Tibial artery (tissue), 4 donors: Measurements from ENCODE around the gene TSPAN4.

ENCODE experiments used
- DNase-seq, 2 donors: peaks; one replicate each; pipeline ENCODE4 v3.0.0-alpha.2; 2019
- H3K27ac ChIP-seq, 2 donors: fragments of 200-600 bp; sonication (generic) in 1 of 2; 1 replicate in 1 of 2; 2 replicates in 1 of 2; pipeline ENCODE4 v1.5.1; 2018 to 2019; ENCODE audit warnings: mild to moderate bottlenecking in 1 of 2
- H3K27me3 ChIP-seq, 2 donors: fragments of 200-600 bp; sonication (generic) in 1 of 2; one replicate each; pipeline versions ENCODE4 v1.5.1 to v1.6.0; 2016 to 2019
- H3K36me3 ChIP-seq, 3 donors: fragments of 200-600 bp; sonication (generic) in 2 of 3; one replicate each; pipeline ENCODE4 v1.5.1; 2016 to 2019; ENCODE audit warnings: mild to moderate bottlenecking in 2 of 3
- H3K4me1 ChIP-seq, 4 donors: fragments of 200-600 bp; sonication (generic) in 2 of 4; 1 replicate in 3 of 4; 2 replicates in 1 of 4; pipeline ENCODE4 v1.5.1; 2016 to 2019
- H3K4me3 ChIP-seq, 2 donors: fragments of 200-600 bp; sonication (generic) in 1 of 2; 1 replicate in 1 of 2; 2 replicates in 1 of 2; pipeline ENCODE4 v1.5.1; 2018 to 2019; ENCODE audit warnings: mild to moderate bottlenecking in 2 of 2
- H3K9me3 ChIP-seq, 3 donors: fragments of 200-600 bp; sonication (generic) in 1 of 3; one replicate each; pipeline ENCODE4 v1.5.1; 2016 to 2019
- intact Hi-C: fragments of 100-400 bp; cut with DNase I; formaldehyde crosslinking; loops from one replicate; pipeline ENCODE4 v1.15.0; 2023; ENCODE audit warnings: low total_unique reads
- TF ChIP-seq, protein P1 (sequence below), 2 experiments: fragments of 200-600 bp in 1 of 2; fragments of 450-650 bp in 1 of 2; IDR thresholded peaks; one replicate each; pipeline ENCODE4 v1.5.1; 2017 to 2019; ENCODE audit warnings: antibody characterized with exemption in 2 of 2, mild to moderate bottlenecking in 1 of 2, moderate library complexity in 1 of 2

The TSPAN4 gene

DNA sequence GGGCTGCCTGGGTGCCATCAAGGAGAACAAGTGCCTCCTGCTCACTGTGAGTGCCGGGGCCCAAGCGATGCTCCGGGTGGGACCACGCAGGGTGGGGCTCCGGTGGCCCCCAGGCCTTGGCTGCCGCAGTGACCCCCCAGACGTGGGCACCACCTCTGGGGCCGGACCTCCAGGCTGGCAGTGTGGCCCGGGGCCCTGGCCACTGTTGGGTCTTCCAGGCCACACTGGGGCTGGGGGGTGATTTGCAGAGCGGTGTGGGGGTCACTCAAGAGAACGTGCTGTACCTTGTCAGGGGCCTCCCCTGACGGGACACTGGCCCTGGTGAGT, 20.0 kb downstream of the TSPAN4 start:
- TF ChIP-seq, protein P1, sequence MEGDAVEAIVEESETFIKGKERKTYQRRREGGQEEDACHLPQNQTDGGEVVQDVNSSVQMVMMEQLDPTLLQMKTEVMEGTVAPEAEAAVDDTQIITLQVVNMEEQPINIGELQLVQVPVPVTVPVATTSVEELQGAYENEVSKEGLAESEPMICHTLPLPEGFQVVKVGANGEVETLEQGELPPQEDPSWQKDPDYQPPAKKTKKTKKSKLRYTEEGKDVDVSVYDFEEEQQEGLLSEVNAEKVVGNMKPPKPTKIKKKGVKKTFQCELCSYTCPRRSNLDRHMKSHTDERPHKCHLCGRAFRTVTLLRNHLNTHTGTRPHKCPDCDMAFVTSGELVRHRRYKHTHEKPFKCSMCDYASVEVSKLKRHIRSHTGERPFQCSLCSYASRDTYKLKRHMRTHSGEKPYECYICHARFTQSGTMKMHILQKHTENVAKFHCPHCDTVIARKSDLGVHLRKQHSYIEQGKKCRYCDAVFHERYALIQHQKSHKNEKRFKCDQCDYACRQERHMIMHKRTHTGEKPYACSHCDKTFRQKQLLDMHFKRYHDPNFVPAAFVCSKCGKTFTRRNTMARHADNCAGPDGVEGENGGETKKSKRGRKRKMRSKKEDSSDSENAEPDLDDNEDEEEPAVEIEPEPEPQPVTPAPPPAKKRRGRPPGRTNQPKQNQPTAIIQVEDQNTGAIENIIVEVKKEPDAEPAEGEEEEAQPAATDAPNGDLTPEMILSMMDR (IDR thresholded peaks at IDR 0.05): no peak
- DNase-seq: no peak

DNA sequence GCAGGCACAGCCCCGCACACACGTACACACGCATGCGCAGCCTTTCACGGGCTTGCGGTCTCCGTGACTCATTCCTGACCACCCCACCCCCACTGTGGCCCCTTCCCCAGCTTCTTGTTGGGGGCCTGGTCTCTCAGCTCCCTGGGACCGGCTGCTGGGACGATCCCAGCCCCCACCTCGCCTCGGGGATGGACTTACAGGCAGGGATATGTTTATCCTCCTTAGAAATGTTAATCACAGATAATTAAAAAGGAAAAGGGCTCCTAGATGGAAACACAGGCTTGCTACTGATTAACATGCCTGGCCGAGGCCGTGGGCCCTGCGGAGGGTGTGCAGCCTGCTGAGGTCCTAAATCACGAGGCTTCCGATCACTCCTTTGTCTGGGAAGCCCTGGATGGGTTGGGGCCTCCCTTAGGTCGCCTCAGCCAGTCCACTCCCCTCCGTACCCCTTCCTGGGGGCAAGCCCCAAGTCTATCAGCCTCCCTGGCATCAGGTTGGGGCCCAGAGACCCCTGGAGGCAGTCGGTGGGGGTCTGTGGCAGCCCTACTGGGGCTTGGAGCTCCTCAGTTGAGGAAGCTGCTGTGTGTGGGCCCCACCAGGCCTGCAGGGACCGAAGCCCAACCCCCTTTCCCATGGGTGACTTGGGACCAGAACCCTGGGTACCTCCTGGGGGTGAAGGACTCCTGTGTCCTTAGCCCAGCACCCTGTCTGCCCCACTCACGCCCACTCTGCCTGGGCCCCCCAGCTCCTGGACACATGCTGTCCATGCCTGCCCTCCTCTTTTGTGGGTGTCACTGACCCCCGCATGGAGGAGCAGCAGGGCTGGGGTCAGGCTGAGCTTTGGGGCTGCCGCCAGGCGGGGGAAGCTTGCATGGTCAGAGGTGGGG, 20.6 kb downstream of the TSPAN4 start:
- Histone ChIP-seq H3K4me1 (peaks cover 0 to 32% (median 10%) of the 10 kb centered on the region in 4 donors), H3K27me3 (no peaks in the 10 kb centered on the region), H3K9me3 (no peaks in the 10 kb centered on the region), H3K36me3 (peaks cover 0 to 59% (median 40%) of the 10 kb centered on the region in 3 donors), H3K4me3 (no peak overlapping the region), H3K27ac (no peak overlapping the region)
- TF ChIP-seq, protein P1 (IDR thresholded peaks at IDR 0.05): no peak
- intact Hi-C loops: no loop called here
- DNase-seq: no peak

More for the DNA sequence above, 20.0 kb downstream of the TSPAN4 start:
- Histone ChIP-seq H3K27me3 (no peaks in the 10 kb centered on the region), H3K27ac (no peak overlapping the region), H3K36me3 (peaks cover 0 to 53% (median 40%) of the 10 kb centered on the region in 3 donors), H3K4me1 (peaks cover 0 to 32% (median 10%) of the 10 kb centered on the region in 4 donors), H3K9me3 (no peaks in the 10 kb centered on the region), H3K4me3 (no peak overlapping the region)
- intact Hi-C loops: no loop called here

DNA sequence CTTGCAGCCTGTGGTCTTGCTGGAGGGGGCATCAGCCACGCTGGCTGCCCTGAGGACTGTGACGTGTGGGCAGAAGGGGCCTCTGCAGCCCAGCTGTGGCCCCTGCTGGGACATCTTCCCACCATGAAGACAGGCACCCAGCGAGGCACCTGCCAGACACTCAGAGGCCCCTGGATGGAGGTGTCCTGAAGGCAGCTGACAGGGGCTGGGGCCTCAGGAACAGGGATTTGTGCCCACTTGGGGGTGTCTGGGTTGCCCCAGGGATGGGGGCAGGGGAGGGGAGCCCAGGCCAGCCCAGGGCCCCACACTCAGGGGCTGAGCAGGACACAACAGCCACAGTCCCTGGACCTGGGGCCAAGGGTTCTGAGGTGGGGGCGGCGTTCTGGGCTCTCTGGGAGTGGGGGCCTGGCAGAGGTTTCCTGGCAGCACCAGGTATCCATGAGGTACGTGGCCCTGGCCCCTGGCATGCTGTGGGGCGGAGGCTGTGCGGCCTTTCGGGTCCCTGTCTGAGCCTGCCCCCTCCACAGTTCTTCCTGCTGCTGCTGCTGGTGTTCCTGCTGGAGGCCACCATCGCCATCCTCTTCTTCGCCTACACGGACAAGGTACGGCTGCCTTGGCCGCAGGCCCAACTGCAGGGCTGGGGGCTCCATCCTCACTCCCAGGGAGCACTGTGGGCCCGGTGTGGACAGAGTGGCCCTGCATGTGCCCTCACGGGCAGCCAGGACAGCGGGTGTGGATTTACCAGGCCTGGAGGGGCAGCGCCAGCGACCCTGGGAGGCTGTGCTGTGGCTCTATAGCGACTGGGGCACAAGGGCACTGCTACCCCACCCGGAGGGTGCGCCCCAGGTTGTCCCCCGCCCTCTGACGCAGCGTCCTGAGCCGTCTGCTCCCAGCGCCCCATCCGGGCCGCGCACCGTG, 21.5 kb downstream of the TSPAN4 start:
- Histone ChIP-seq H3K27ac (no peak overlapping the region), H3K36me3 (peaks cover 0 to 68% (median 40%) of the 10 kb centered on the region in 3 donors), H3K9me3 (no peaks in the 10 kb centered on the region), H3K4me1 (peaks cover 0 to 23% (median 9%) of the 10 kb centered on the region in 4 donors), H3K27me3 (no peaks in the 10 kb centered on the region), H3K4me3 (no peak overlapping the region)
- intact Hi-C loops: no loop called here
- no peak for DNase-seq
- TF ChIP-seq, protein P1 (IDR thresholded peaks at IDR 0.05): no peak

GRCh38 chr11:864898-865297, 22.2 kb downstream of the TSPAN4 start:
- TF ChIP-seq, protein P1 (IDR thresholded peaks at IDR 0.05): no peak
- no peaks in the 10 kb centered on the region for H3K27me3 ChIP-seq
- H3K9me3 ChIP-seq: no peaks in the 10 kb centered on the region
- no peak overlapping the region for H3K27ac ChIP-seq
- H3K4me3 ChIP-seq: no peak overlapping the region
- intact Hi-C loops: no loop called here
- DNase-seq: no peak
- peaks cover 0 to 76% (median 40%) of the 10 kb centered on the region in 3 donors for H3K36me3 ChIP-seq
- H3K4me1 ChIP-seq: peaks cover 0 to 17% (median 3%) of the 10 kb centered on the region in 4 donors

DNA sequence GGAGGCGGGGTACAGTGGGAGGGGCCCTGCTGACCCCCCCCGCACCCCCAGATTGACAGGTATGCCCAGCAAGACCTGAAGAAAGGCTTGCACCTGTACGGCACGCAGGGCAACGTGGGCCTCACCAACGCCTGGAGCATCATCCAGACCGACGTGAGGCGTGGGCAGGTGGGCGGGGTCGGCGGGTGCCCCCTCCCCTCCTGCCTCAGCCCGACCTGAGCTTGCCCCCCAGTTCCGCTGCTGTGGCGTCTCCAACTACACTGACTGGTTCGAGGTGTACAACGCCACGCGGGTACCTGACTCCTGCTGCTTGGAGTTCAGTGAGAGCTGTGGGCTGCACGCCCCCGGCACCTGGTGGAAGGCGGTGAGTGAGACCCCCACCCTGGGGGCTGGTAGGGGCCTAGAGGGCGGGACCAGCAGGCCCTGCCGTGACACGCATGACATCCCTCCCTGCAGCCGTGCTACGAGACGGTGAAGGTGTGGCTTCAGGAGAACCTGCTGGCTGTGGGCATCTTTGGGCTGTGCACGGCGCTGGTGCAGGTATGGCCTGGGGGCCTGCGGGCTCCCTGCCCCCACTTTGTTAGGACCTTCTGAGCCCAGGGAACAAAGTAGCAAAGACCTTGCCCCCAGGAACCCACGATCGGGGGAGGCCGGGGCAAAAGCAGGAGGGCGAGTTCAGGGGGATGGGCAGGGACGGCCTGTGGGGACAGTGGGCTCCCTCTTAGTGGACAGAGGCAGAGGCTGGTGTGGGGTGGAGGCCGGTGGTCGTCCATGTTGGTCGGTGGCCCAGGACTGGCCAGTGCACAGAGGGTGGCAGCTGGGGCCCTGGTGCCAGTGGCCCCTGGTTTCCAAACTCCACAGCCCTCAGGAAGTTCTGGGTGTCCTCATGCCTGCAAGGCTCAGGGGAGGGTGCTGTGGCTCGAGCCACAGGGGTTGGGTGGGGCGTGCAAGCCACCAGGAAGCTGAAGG, 23.1 kb downstream of the TSPAN4 start:
- intact Hi-C loops: no loop called here
- peaks cover 0 to 12% (median 0%) of the 10 kb centered on the region in 4 donors for H3K4me1 ChIP-seq
- H3K36me3 ChIP-seq: peaks cover 0 to 81% (median 40%) of the 10 kb centered on the region in 3 donors
- no peaks in the 10 kb centered on the region for H3K27me3 ChIP-seq
- no peak overlapping the region for H3K27ac ChIP-seq
- no peak for DNase-seq
- TF ChIP-seq, protein P1 (IDR thresholded peaks at IDR 0.05): no peak
- no peaks in the 10 kb centered on the region for H3K9me3 ChIP-seq
- no peak overlapping the region for H3K4me3 ChIP-seq
